Measurements from ENCODE around the gene BMPR2.
"Not testable (repeated sequence)": the region's sequence is repeated elsewhere in the genome, so short reads cannot be mapped to it uniquely, and the experiment has no call there.

Gene BMPR2

GRCh38 chr2:202560200-202560599 is 184.1 kb downstream of the BMPR2 start:
- TF ChIP-seq, protein P1, sequence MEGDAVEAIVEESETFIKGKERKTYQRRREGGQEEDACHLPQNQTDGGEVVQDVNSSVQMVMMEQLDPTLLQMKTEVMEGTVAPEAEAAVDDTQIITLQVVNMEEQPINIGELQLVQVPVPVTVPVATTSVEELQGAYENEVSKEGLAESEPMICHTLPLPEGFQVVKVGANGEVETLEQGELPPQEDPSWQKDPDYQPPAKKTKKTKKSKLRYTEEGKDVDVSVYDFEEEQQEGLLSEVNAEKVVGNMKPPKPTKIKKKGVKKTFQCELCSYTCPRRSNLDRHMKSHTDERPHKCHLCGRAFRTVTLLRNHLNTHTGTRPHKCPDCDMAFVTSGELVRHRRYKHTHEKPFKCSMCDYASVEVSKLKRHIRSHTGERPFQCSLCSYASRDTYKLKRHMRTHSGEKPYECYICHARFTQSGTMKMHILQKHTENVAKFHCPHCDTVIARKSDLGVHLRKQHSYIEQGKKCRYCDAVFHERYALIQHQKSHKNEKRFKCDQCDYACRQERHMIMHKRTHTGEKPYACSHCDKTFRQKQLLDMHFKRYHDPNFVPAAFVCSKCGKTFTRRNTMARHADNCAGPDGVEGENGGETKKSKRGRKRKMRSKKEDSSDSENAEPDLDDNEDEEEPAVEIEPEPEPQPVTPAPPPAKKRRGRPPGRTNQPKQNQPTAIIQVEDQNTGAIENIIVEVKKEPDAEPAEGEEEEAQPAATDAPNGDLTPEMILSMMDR (IDR thresholded peaks at IDR 0.05; ENCODE audit: insufficient read depth, missing control alignments) = no peak
- FAIRE-seq (no peak), DNase-seq (ENCODE audit: insufficient read length, low spot score) (no peak)

DNA sequence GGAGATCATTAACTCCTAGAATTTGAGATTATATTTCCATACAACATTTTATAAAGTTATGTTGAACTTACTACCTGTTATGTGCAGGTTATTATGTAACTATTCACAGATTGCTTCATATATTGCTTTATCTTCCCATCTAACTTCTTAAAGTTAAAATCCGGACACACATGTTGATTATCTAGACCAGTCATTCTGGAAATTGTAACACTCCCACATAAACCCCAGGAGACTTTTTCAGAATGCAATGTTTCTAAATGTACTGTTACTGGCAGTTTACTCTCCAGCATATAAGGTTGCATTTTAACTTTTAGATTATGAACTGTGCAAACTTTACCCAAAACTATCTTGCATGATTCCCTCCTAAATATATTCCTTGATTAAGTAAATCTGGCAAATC is 188.1 kb downstream of the BMPR2 start:
- TF ChIP-seq, protein P1 (IDR thresholded peaks at IDR 0.05; ENCODE audit: insufficient read depth, missing control alignments) = no peak
- FAIRE-seq = no peak
- DNase-seq (ENCODE audit: insufficient read length, low spot score) = no peak

GRCh38 chr2:202566286-202566685 is 190.2 kb downstream of the BMPR2 start:
- DNase-seq (ENCODE audit: insufficient read length, low spot score) = no peak
- TF ChIP-seq, protein P1 (IDR thresholded peaks at IDR 0.05; ENCODE audit: insufficient read depth, missing control alignments) = no peak
- FAIRE-seq = no peak

- TF ChIP-seq, protein P1 (IDR thresholded peaks at IDR 0.05; ENCODE audit: insufficient read depth, missing control alignments) = no peak
- no peak for DNase-seq (ENCODE audit: insufficient read length, low spot score)
- no peak for FAIRE-seq
These were observed 198.4 kb downstream of the BMPR2 start for GRCh38 chr2:202574541-202574940.

DNA sequence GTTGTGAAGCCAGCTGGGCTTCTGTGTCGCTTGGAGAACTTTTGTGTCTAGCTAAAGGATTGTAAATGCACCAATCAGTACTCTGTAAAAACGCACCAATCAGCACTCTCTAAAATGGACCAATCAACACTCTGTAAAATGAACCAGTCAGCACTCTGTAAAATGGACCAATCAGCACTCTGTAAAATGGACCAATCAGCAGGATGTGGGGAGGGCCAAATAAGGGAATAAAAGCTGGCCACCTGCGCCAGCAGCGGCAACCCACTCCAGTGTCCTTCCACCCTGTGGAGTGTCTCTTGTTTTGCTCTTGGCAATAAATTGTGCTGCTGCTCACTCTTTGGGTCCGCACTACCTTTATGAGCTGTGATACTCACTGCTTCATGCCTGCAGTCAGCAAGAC is 199.1 kb downstream of the BMPR2 start:
- FAIRE-seq; DNase-seq (ENCODE audit: insufficient read length, low spot score): not testable (repeated sequence)

GRCh38 chr2:202577250-202578183 is 201.4 kb downstream of the BMPR2 start:
- DNase-seq (ENCODE audit: insufficient read length, low spot score) (no peak), FAIRE-seq (no peak)
- TF ChIP-seq, protein P1 (IDR thresholded peaks at IDR 0.05; ENCODE audit: insufficient read depth, missing control alignments) = no peak

DNA sequence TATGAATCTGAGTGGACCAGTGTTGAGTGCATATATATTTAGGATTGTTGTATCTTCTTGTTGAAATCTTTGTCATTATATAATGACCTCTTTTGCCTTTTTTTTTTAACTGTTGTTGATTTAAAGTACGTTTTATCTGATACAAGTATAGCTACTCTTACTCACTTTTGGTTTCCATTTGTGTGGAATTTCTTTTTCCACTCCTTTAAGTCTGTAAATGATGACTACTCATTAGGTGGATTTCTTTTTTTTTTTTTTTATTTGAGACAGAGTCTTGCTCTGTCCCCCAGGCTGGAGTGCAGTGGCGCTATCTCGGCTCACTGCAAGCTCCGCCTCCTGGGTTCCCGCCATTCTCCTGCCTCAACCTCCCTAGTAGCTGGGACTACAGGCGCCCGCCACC is 206.7 kb downstream of the BMPR2 start:
- FAIRE-seq; DNase-seq (ENCODE audit: insufficient read length, low spot score): not testable (repeated sequence)

DNA sequence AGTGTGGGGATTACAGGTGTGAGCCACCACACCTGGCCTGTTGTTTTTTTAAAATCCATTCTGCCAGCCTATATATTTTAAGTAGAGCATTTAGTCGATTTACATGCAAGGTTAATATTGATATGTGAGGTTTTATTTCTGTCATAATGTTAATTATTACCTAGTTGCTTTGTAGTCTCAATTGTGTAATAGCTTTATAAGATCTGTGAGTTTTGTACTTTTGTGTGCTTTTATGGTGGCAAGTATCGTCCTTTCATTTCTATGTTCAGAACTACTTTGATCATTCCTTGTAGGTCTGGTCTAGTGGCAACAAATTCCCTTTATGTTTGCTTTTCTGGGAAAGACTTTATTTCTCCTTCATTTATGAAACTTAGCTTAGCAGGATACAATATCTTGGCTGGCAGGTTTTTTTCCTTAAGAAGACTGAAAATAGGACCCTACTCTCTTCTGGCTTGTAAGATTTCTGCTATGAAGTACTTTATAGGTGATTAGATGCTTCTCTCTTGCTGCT is 207.6 kb downstream of the BMPR2 start:
- DNase-seq (ENCODE audit: insufficient read length, low spot score) = no peak
- TF ChIP-seq, protein P1 (IDR thresholded peaks at IDR 0.05; ENCODE audit: insufficient read depth, missing control alignments) = no peak
- no peak for FAIRE-seq

All from D721Med (cell line).